ENCODE results near the gene RPSA. TPM values are rescaled to one million over a fixed set of nuclear protein-coding genes. Genes with fewer than 3 reads are reported as not detected.

RPSA gene
- total and polyA plus RNA-seq, 9 of the 15 experiments (the other 6 are each of a cell fraction or from before 2014, with no cell fraction given), result 2,290 to 4,272 (median 2,730) TPM

DNA sequence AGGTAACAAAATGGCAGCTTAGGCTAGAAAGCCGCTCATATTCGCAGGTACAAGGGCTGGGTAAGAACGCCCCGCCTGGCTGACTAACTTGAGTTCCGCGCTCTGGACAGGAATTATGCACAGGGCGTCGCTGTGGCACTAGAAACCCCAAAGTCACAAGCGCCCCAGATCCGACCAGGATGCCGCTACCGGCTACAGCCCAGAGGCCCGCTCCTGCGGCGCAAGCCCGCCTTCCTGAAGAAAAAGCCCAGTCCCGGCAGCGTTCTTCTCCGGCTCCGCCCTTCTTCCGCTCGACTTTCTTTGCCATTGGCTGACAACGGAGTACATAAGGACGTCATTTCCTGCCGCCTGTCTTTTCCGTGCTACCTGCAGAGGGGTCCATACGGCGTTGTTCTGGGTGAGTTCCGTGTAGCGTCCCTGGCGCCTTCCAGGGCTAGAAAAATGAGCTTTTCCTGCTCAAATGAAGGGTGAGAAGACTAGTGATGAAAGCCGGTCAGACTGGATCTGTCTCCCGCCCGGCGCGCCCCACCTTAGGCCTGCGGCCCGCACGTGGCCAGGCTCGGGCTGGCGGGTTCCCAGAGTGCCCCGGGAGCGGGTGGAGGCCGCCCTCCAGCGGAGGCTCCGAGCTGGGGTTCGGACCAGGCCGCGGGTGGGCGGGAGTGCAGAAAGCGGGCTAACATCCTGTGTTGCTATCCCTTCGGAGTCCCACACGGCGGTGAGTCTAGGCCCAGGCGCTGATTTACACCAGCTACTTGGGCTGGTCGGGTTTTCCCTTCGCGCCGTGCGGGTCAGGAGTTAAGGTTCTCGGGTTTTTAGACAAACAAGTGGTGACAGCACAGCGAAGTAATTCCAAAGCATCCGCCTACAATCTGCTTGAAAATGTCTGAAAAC, at the start of gene RPSA (continued):
- TF ChIP-seq ZNF644 (tag; IDR thresholded peaks at IDR 0.05; ENCODE audit: low read depth) (peak; percentile 80), HDAC2 (IDR thresholded peaks at IDR 0.05) (peak; percentile 98), LARP7 (IDR thresholded peaks at IDR 0.05) (no peak), ZNF695 (CRISPR knock-in tag; IDR thresholded peaks at IDR 0.05) (no peak), ZFP91 (CRISPR knock-in tag; IDR thresholded peaks at IDR 0.05) (no peak), ZNF398 (CRISPR knock-in tag; IDR thresholded peaks at IDR 0.05) (no peak), TRIM24 (IDR thresholded peaks at IDR 0.05) (peak in 1 of 2 experiments; percentile 50; a peak in 2 of 4 replicates), MAX (CRISPR knock-in tag; IDR thresholded peaks at IDR 0.05) (peak; percentile 100), HDAC8 (tag; IDR thresholded peaks at IDR 0.05) (peak; percentile 87), NFATC3 (IDR thresholded peaks at IDR 0.05) (no peak), ELF2 (CRISPR knock-in tag; IDR thresholded peaks at IDR 0.05) (peak; percentile 74), MAFK (IDR thresholded peaks at IDR 0.05; ENCODE audit: low read length) (no peak), ZNF140 (CRISPR knock-in tag; IDR thresholded peaks at IDR 0.05) (no peak), ZNF444 (CRISPR knock-in tag; IDR thresholded peaks at IDR 0.05) (no peak), PPARD (CRISPR knock-in tag; IDR thresholded peaks at IDR 0.05) (no peak), ZFPM2 (CRISPR knock-in tag; IDR thresholded peaks at IDR 0.05) (no peak), SRSF3 (IDR thresholded peaks at IDR 0.05; ENCODE audit: insufficient read depth, low read length) (peak; percentile 86; the same call in 1 of the 2 replicates), PRPF4 (IDR thresholded peaks at IDR 0.05; ENCODE audit: insufficient read depth, low read depth, low read length, poor library complexity, severe bottlenecking) (peak; percentile 98), CBX2 (IDR thresholded peaks at IDR 0.05; ENCODE audit: insufficient read depth, low read length, poor library complexity, severe bottlenecking) (no peak)
- TF ChIP-seq, protein P1, sequence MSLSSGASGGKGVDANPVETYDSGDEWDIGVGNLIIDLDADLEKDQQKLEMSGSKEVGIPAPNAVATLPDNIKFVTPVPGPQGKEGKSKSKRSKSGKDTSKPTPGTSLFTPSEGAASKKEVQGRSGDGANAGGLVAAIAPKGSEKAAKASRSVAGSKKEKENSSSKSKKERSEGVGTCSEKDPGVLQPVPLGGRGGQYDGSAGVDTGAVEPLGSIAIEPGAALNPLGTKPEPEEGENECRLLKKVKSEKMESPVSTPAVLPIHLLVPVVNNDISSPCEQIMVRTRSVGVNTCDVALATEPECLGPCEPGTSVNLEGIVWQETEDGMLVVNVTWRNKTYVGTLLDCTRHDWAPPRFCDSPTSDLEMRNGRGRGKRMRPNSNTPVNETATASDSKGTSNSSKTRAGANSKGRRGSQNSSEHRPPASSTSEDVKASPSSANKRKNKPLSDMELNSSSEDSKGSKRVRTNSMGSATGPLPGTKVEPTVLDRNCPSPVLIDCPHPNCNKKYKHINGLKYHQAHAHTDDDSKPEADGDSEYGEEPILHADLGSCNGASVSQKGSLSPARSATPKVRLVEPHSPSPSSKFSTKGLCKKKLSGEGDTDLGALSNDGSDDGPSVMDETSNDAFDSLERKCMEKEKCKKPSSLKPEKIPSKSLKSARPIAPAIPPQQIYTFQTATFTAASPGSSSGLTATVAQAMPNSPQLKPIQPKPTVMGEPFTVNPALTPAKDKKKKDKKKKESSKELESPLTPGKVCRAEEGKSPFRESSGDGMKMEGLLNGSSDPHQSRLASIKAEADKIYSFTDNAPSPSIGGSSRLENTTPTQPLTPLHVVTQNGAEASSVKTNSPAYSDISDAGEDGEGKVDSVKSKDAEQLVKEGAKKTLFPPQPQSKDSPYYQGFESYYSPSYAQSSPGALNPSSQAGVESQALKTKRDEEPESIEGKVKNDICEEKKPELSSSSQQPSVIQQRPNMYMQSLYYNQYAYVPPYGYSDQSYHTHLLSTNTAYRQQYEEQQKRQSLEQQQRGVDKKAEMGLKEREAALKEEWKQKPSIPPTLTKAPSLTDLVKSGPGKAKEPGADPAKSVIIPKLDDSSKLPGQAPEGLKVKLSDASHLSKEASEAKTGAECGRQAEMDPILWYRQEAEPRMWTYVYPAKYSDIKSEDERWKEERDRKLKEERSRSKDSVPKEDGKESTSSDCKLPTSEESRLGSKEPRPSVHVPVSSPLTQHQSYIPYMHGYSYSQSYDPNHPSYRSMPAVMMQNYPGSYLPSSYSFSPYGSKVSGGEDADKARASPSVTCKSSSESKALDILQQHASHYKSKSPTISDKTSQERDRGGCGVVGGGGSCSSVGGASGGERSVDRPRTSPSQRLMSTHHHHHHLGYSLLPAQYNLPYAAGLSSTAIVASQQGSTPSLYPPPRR (CRISPR knock-in tag; IDR thresholded peaks at IDR 0.05; ENCODE audit: borderline replicate concordance), result peak; percentile 91
